ENCODE results near the gene ZBTB46. TPM values are rescaled to one million over a fixed set of nuclear protein-coding genes. Genes with fewer than 3 reads are reported as not detected.

The ZBTB46 gene
- polyA plus RNA-seq, 3 donors, result 0.07 to 2.3 (median 0.37) TPM

DNA sequence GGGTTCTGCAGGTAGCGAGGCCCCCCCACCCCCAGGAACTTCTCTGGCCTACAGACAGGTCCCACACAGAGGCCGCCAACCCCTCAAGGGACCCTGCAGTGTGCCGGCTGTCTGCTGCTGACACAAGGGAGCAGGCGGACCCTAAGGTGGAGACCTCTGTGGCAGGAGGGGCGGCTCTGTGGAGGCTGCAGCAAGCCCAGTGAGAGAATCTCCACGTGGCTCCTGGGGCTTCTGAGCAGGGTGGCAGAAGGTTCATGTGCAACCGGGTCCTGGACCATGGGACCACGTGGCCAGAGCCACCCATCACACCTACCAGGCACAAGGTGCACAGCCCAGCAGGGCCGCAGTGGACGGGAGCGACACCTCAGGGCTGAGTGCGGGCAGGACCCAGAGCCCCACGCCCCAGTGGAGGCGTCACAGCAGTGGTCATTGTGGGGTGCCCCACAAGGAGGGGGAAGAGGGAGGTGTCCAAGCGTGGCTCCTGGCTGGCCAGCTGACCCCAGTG, 127.5 kb downstream of the ZBTB46 start:
- Mint-ChIP-seq H3K27me3 (ENCODE audit: low read depth in 3 of 3) (peaks cover 0 to 2% (median 0%) of the 10 kb centered on the region in 3 donors), H3K36me3 (peaks cover 26 to 35% of the 10 kb centered on the region in 2 donors), H3K27ac (peak overlapping the region in 1 of 7 donors; percentile 58), H3K9me3 (no peaks in the 10 kb centered on the region), H3K4me3 (no peak overlapping the region), H3K4me1 (peaks cover 12% of the 10 kb centered on the region)
- H3K4me1 ChIP-seq (ENCODE audit: control insufficient read depth in 1 of 2, insufficient read depth in 2 of 2, low read length in 2 of 2), result peaks cover 12 to 21% of the 10 kb centered on the region in 2 donors
- intact Hi-C loops (cut with micrococcal nuclease), result no loop called here
- no peak for DNase-seq
- H3K4me3 ChIP-seq (replicated peaks in 1 of 3; ENCODE audit: low read depth in 2 of 3, low read length in 3 of 3), result no peak overlapping the region
- peaks cover 49% of the 10 kb centered on the region for H4K20me1 ChIP-seq (ENCODE audit: insufficient read depth, low read length)
- 98% methylated on average over 13 of the region's 15 CpGs for WGBS (ENCODE audit: insufficient coverage)
- no peaks in the 10 kb centered on the region for H3K27me3 ChIP-seq (ENCODE audit: control insufficient read depth in 2 of 2, insufficient read depth in 2 of 2, low read length in 2 of 2)
- H3K79me2 ChIP-seq (ENCODE audit: insufficient read depth, low read length), result peaks cover 31% of the 10 kb centered on the region
- H3K9ac ChIP-seq (ENCODE audit: insufficient read depth, low read length, poor library complexity, severe bottlenecking), result no peak overlapping the region
- no peaks in the 10 kb centered on the region for H3K9me3 ChIP-seq (replicated peaks in 1 of 2; ENCODE audit: control insufficient read depth in 1 of 2, insufficient read depth in 1 of 2, low read length in 2 of 2)
- no peak overlapping the region for H3K4me2 ChIP-seq (replicated peaks; ENCODE audit: extremely low read depth, low read length, poor library complexity, severe bottlenecking)
- peaks cover 27 to 29% of the 10 kb centered on the region in 2 donors for H3K36me3 ChIP-seq (replicated peaks in 1 of 2; ENCODE audit: control insufficient read depth in 1 of 2, insufficient read depth in 2 of 2, low read length in 2 of 2)
- H2AFZ ChIP-seq (ENCODE audit: insufficient read depth, low read depth, low read length, poor library complexity, severe bottlenecking), result no peak overlapping the region
- TF ChIP-seq, protein P1, sequence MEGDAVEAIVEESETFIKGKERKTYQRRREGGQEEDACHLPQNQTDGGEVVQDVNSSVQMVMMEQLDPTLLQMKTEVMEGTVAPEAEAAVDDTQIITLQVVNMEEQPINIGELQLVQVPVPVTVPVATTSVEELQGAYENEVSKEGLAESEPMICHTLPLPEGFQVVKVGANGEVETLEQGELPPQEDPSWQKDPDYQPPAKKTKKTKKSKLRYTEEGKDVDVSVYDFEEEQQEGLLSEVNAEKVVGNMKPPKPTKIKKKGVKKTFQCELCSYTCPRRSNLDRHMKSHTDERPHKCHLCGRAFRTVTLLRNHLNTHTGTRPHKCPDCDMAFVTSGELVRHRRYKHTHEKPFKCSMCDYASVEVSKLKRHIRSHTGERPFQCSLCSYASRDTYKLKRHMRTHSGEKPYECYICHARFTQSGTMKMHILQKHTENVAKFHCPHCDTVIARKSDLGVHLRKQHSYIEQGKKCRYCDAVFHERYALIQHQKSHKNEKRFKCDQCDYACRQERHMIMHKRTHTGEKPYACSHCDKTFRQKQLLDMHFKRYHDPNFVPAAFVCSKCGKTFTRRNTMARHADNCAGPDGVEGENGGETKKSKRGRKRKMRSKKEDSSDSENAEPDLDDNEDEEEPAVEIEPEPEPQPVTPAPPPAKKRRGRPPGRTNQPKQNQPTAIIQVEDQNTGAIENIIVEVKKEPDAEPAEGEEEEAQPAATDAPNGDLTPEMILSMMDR (IDR thresholded peaks at IDR 0.05), result no peak
- no peak overlapping the region for H3K27ac ChIP-seq (ENCODE audit: low read depth in 1 of 2, low read length in 2 of 2)

DNA sequence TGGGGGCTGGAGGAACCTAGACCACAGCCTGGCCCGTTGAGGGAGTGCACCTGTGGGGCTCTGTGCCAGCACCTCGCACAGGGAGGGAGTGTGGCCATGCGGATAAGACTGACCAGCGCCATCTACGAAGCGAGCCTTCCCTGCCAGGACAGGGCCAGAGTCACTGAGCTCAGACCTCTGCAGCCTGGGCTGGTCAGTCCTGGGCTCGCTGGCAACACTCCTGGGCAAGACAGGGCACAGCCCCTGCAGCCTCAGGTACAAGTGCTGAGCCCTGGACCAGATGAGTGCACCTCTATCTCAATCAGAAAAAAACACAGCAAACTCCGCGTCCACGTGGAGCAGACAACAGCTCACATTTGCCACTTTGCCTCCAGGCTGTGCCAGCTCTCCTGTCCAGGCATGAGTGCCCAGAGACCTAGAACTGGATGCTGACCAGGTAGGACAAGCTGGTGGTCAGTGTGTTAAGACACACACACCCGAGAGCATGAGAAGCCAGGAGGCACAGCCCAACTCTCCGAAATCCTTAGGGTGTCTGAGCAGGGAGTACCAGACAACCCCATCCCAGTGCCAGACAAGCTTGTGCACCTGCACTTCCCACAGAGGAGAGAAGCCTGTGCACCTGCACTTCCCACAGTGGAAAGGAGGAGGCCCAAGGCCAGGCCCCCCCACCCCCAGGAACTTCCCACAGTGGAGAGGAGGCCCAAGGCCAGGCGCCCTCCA, 128.2 kb downstream of the ZBTB46 start:
- TF ChIP-seq, protein P1 (IDR thresholded peaks at IDR 0.05), result no peak
- peaks cover 52% of the 10 kb centered on the region for H4K20me1 ChIP-seq (ENCODE audit: insufficient read depth, low read length)
- peaks cover 26% of the 10 kb centered on the region for H3K79me2 ChIP-seq (ENCODE audit: insufficient read depth, low read length)
- peaks cover 9 to 18% of the 10 kb centered on the region in 2 donors for H3K4me1 ChIP-seq (ENCODE audit: control insufficient read depth in 1 of 2, insufficient read depth in 2 of 2, low read length in 2 of 2)
- no peak overlapping the region for H3K4me3 ChIP-seq (replicated peaks in 1 of 3; ENCODE audit: low read depth in 2 of 3, low read length in 3 of 3)
- no peak overlapping the region for H3K4me2 ChIP-seq (replicated peaks; ENCODE audit: extremely low read depth, low read length, poor library complexity, severe bottlenecking)
- H3K36me3 ChIP-seq (replicated peaks in 1 of 2; ENCODE audit: control insufficient read depth in 1 of 2, insufficient read depth in 2 of 2, low read length in 2 of 2), result peaks cover 27 to 29% of the 10 kb centered on the region in 2 donors
- Mint-ChIP-seq H3K27ac (no peak overlapping the region), H3K9me3 (no peaks in the 10 kb centered on the region), H3K36me3 (peaks cover 26 to 37% of the 10 kb centered on the region in 2 donors), H3K4me3 (no peak overlapping the region), H3K4me1 (peaks cover 10% of the 10 kb centered on the region), H3K27me3 (ENCODE audit: low read depth in 3 of 3) (peaks cover 0 to 2% (median 2%) of the 10 kb centered on the region in 3 donors)
- 93% methylated on average over 9 of the region's 13 CpGs for WGBS (ENCODE audit: insufficient coverage)
- H3K9me3 ChIP-seq (replicated peaks in 1 of 2; ENCODE audit: control insufficient read depth in 1 of 2, insufficient read depth in 1 of 2, low read length in 2 of 2), result no peaks in the 10 kb centered on the region
- no peak overlapping the region for H3K9ac ChIP-seq (ENCODE audit: insufficient read depth, low read length, poor library complexity, severe bottlenecking)
- intact Hi-C loops (cut with micrococcal nuclease), result no loop called here
- H3K27ac ChIP-seq (ENCODE audit: low read depth in 1 of 2, low read length in 2 of 2), result no peak overlapping the region
- no peaks in the 10 kb centered on the region for H3K27me3 ChIP-seq (ENCODE audit: control insufficient read depth in 2 of 2, insufficient read depth in 2 of 2, low read length in 2 of 2)
- DNase-seq, result no peak
- no peak overlapping the region for H2AFZ ChIP-seq (ENCODE audit: insufficient read depth, low read depth, low read length, poor library complexity, severe bottlenecking)
